PC-3 (cell line): Measurements from ENCODE around the gene ZNF738. TPM values are rescaled to one million over a fixed set of nuclear protein-coding genes. Genes with fewer than 3 reads are reported as not detected.

Experiments
- ATAC-seq: fragments of 200-7000 bp; cut with Tn5 transposase; 2 replicates; pipeline ENCODE4 v1.9.1; 2020; ENCODE audit warnings: mild to moderate bottlenecking, moderate library complexity
- BruUV-seq: library from RNA; stranded (reverse); fragments of 400-500 nt; replicated peaks from 2 replicates; lab custom pipeline; 2021; lab: Mats Ljungman, UMichigan
- CTCF ChIA-PET: fragments of 300-600 bp; sonication (Branson Sonifier 250); formaldehyde crosslinking; loops from one replicate; lab custom pipeline; 2022; ENCODE audit warnings: antibody characterized with exemption; lab: Charles Lee
- POLR2A ChIA-PET: fragments of 300-600 bp; sonication (Branson Sonifier 250); formaldehyde crosslinking; loops from one replicate; lab custom pipeline; 2022; ENCODE audit warnings: antibody characterized with exemption; ENCODE audit not compliant: unreplicated experiment; lab: Charles Lee
- DNase-seq: peaks from one replicate; pipeline ENCODE4 v3.0.0-alpha.2; 2015
- H2AFZ ChIP-seq: fragments of 300-600 bp; sonication (generic); 2 replicates; pipeline ENCODE4 v1.6.0; 2016; ENCODE audit warnings: antibody characterized with exemption, low read length
- H3F3A ChIP-seq: fragments of 300-600 bp; sonication (generic); one replicate; pipeline ENCODE4 v1.6.0; 2017; ENCODE audit warnings: antibody characterized with exemption, low read length, control low read depth, mild to moderate bottlenecking; ENCODE audit not compliant: unreplicated experiment
- H3K27ac ChIP-seq: fragments of 300-600 bp; sonication (generic); 2 replicates; pipeline ENCODE4 v1.5.1; 2016; ENCODE audit warnings: mild to moderate bottlenecking, low read length
- H3K27me3 ChIP-seq: fragments of 300-600 bp; sonication (generic); 2 replicates; pipeline ENCODE4 v1.6.1; 2016; ENCODE audit warnings: low read length, mixed read lengths
- H3K36me3 ChIP-seq: fragments of 300-600 bp; sonication (generic); 2 replicates; pipeline ENCODE4 v1.6.1; 2016; ENCODE audit warnings: low read depth, mixed run types, low read length, mixed read lengths
- H3K4me1 ChIP-seq: fragments of 300-600 bp; sonication (generic); 2 replicates; pipeline ENCODE4 v1.5.1; 2016; ENCODE audit warnings: low read length; ENCODE audit not compliant: insufficient read depth
- H3K4me2 ChIP-seq: fragments of 300-600 bp; sonication (generic); 2 replicates; pipeline ENCODE4 v1.6.0; 2016; ENCODE audit warnings: low read length
- H3K4me3 ChIP-seq: fragments of 300-600 bp; sonication (generic); 2 replicates; pipeline ENCODE4 v1.5.1; 2016; ENCODE audit warnings: mild to moderate bottlenecking, low read length, mixed read lengths
- H3K79me2 ChIP-seq: fragments of 300-600 bp; sonication (generic); 2 replicates; pipeline ENCODE4 v1.6.1; 2017; ENCODE audit warnings: low read length, mixed read lengths
- H3K9ac ChIP-seq: fragments of 300-600 bp; sonication (generic); 2 replicates; pipeline ENCODE4 v1.6.0; 2016; ENCODE audit warnings: mild to moderate bottlenecking, low read length
- H3K9me2 ChIP-seq: fragments of 300-600 bp; sonication (generic); replicated peaks from 2 replicates; pipeline ENCODE4 v1.6.1; 2016; ENCODE audit warnings: mixed run types, low read length, mixed read lengths
- H3K9me3 ChIP-seq: fragments of 300-600 bp; sonication (generic); 2 replicates; pipeline ENCODE4 v1.6.1; 2016; ENCODE audit warnings: low read length, mixed read lengths
- H4K20me1 ChIP-seq: fragments of 300-600 bp; sonication (generic); 2 replicates; pipeline ENCODE4 v1.6.1; 2016; ENCODE audit warnings: low read length, mixed read lengths
- CTCF ChIP-seq: fragments of 300-600 bp; sonication (generic); conservative IDR thresholded peaks from 2 replicates; pipeline ENCODE4 v1.5.1; 2017; ENCODE audit warnings: antibody characterized with exemption, low read depth, mild to moderate bottlenecking, low read length
- EZH2 ChIP-seq: fragments of 300-600 bp; sonication (generic); IDR thresholded peaks from one replicate; pipeline ENCODE4 v1.6.1; 2017; ENCODE audit warnings: antibody characterized with exemption, mild to moderate bottlenecking, low read length; ENCODE audit not compliant: unreplicated experiment
- EZH2phosphoT487 ChIP-seq: fragments of 300-600 bp; sonication (generic); IDR thresholded peaks from 2 replicates; pipeline ENCODE4 v1.6.1; 2018; ENCODE audit warnings: mild to moderate bottlenecking, antibody characterized with exemption, low read length, borderline replicate concordance
- intact Hi-C: fragments of 100-400 bp; cut with micrococcal nuclease; formaldehyde crosslinking; loops from 2 replicates; pipeline ENCODE4 v1.9.0; 2023
- total RNA-seq: library from RNA; depleted of rRNA; stranded (reverse); fragments of >200 nt; gene quantifications from 2 replicates; pipeline ENCODE4 v1.2.3, GENCODE V29; 2014

ZNF738 gene
- total RNA-seq, 1 experiment from 2014 or later, result 8.1 TPM

DNA sequence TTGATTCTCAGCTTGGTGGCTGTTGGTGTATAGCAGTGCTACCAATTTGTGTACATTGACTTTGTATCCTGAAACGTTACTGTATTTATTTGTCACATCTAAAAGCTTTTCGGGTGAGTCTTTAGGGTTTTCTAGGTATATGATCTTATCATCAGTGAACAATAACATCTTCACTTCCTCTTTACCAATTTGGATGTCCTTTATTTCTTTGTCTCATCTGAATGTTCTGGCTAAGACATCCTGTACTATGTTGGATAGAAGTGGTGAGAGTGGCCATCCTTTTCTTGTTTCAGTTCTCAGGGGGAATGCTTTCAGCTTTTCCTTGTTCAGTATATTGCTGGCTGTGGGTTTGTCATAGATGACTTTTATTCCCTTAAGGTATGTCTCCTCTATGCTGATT, 6.0 kb upstream of the ZNF738 start:
- ChIA-PET POLR2A (no interaction called here), CTCF (no interaction called here)
- Histone ChIP-seq H3K79me2 (no peaks in the 10 kb centered on the region), H3K4me2 (no peak overlapping the region), H2AFZ (no peak overlapping the region), H3K27me3 (no peaks in the 10 kb centered on the region), H3F3A (no peaks in the 10 kb centered on the region), H3K4me1 (no peaks in the 10 kb centered on the region), H3K9ac (no peak overlapping the region), H3K36me3 (no peaks in the 10 kb centered on the region; the same call in 1 of the 2 replicates), H3K27ac (no peak overlapping the region), H4K20me1 (no peaks in the 10 kb centered on the region), H3K4me3 (no peak overlapping the region), H3K9me2 (no peaks in the 10 kb centered on the region), H3K9me3 (0 out of 2 replicates have a peak, but pooled peaks cover 7% of the 10 kb centered on the region)
- ATAC-seq, result no peak
- BruUV-seq, result no TSS peak
- no peak for TF ChIP-seq CTCF
- TF ChIP-seq EZH2, result no peak
- no peak for TF ChIP-seq EZH2phosphoT487
- no peak for DNase-seq
- intact Hi-C loops, result no loop called here

GRCh38 chr19:21362291-21362690, 3.5 kb downstream of the ZNF738 start:
- H4K20me1 ChIP-seq, result no peaks in the 10 kb centered on the region
- ChIA-PET CTCF (no interaction called here), POLR2A (no interaction called here)
- H3K4me2 ChIP-seq, result no peak overlapping the region
- BruUV-seq, result no TSS peak
- H3K27ac ChIP-seq, result no peak overlapping the region
- no peak for TF ChIP-seq CTCF
- TF ChIP-seq EZH2phosphoT487, result no peak
- TF ChIP-seq EZH2, result no peak
- no peaks in the 10 kb centered on the region for H3K4me1 ChIP-seq
- ATAC-seq (no peak), DNase-seq (no peak)
- no peaks in the 10 kb centered on the region for H3K9me2 ChIP-seq
- no peaks in the 10 kb centered on the region for H3F3A ChIP-seq
- no peak overlapping the region for H3K4me3 ChIP-seq
- H3K9ac ChIP-seq, result no peak overlapping the region
- peaks cover 46% of the 10 kb centered on the region for H3K36me3 ChIP-seq
- H3K79me2 ChIP-seq, result peaks cover 13% of the 10 kb centered on the region; the same call in 1 of the 2 replicates
- H3K9me3 ChIP-seq, result peaks cover 19% of the 10 kb centered on the region; the same call in 1 of the 2 replicates
- intact Hi-C loops, result no loop called here
- H3K27me3 ChIP-seq, result no peaks in the 10 kb centered on the region
- H2AFZ ChIP-seq, result no peak overlapping the region

DNA sequence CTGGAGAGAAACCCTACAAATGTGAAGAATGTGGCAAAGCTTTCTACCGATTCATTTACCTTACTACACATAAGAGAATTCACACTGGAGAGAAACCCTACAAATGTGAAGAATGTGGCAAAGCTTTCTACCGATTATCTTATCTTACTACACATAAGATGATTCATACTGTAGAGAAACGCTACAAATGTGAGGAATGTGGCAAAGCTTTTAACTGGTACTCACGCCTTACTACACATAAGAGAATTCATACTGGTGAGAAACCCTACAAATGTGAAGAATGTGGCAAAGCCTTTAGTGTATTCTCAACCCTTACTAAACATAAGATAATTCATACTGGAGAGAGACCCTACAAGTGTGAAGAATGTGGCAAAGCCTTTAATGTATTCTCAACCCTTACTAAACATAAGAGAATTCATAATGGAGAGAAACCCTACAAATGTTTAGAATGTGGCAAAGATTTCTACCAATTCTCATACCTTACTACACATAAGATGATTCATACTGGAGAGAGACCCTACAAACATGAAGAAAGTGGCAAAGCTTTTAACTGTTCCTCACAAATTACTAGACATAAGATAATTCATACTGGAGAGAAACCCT, 25.3 kb downstream of the ZNF738 start:
- no peak overlapping the region for H3K9ac ChIP-seq
- BruUV-seq, result no TSS peak
- H3K79me2 ChIP-seq, result no peaks in the 10 kb centered on the region
- no peak overlapping the region for H3K4me2 ChIP-seq
- ChIA-PET CTCF (no interaction called here), POLR2A (no interaction called here)
- no peaks in the 10 kb centered on the region for H4K20me1 ChIP-seq
- no peak overlapping the region for H3K27ac ChIP-seq
- peaks cover 53% of the 10 kb centered on the region for H3K9me3 ChIP-seq
- no peak overlapping the region for H2AFZ ChIP-seq
- H3K27me3 ChIP-seq, result no peaks in the 10 kb centered on the region
- intact Hi-C loops, result no loop called here
- no peak for ATAC-seq
- no peaks in the 10 kb centered on the region for H3K9me2 ChIP-seq
- DNase-seq, result no peak
- no peak for TF ChIP-seq CTCF
- no peaks in the 10 kb centered on the region for H3K4me1 ChIP-seq
- no peak overlapping the region for H3K4me3 ChIP-seq
- H3K36me3 ChIP-seq, result peaks cover 20% of the 10 kb centered on the region
- no peaks in the 10 kb centered on the region for H3F3A ChIP-seq
